CD8-positive, alpha-beta memory T cell (primary cell): ENCODE data around the gene MRPL53. TPM values are rescaled to one million over a fixed set of nuclear protein-coding genes. Genes with fewer than 3 reads are reported as not detected.

Experiments used
- CTCF ChIA-PET: fragments of 350-600 bp; sonication (Branson Sonifier 250); formaldehyde crosslinking; loops from one replicate; lab custom pipeline; 2021; ENCODE audit warnings: antibody characterized with exemption; lab: Charles Lee
- POLR2A ChIA-PET: fragments of 350-600 bp; sonication (Branson Sonifier 250); formaldehyde crosslinking; loops from one replicate; lab custom pipeline; 2021; ENCODE audit warnings: antibody characterized with exemption; lab: Charles Lee
- DNase-seq, 5 donors: peaks; one replicate each; pipeline versions ENCODE4 v3.0.0 to v3.0.0-alpha.2; 2020 to 2022; ENCODE audit warnings: mixed read lengths in 1 of 5
- H3K27ac ChIP-seq: one replicate; pipeline ENCODE4 v1.7.0; 2013; ENCODE audit warnings: low read depth, mild to moderate bottlenecking, low read length, moderate library complexity
- H3K27me3 ChIP-seq: 2 replicates; pipeline ENCODE4 v1.7.0; 2013; ENCODE audit warnings: low read length, mild to moderate bottlenecking; ENCODE audit not compliant: insufficient read depth, poor library complexity, severe bottlenecking
- H3K36me3 ChIP-seq: 2 replicates; pipeline ENCODE4 v1.7.0; 2013; ENCODE audit warnings: mild to moderate bottlenecking, low read length, moderate library complexity; ENCODE audit not compliant: insufficient read depth
- H3K4me1 ChIP-seq: 2 replicates; pipeline ENCODE4 v1.7.0; 2013; ENCODE audit warnings: mild to moderate bottlenecking, low read length, moderate library complexity; ENCODE audit not compliant: insufficient read depth
- H3K4me3 ChIP-seq: 2 replicates; pipeline ENCODE4 v1.7.0; 2013; ENCODE audit warnings: mild to moderate bottlenecking, low read length
- H3K9me3 ChIP-seq: 2 replicates; pipeline ENCODE4 v1.7.0; 2013; ENCODE audit warnings: mild to moderate bottlenecking, low read length
- H3K27ac Mint-ChIP-seq, 8 donors: one replicate each; pipeline ENCODE4 v1.8.0; 2020 to 2021; ENCODE audit warnings: mixed read lengths in 8 of 8, mild to moderate bottlenecking in 6 of 8, inconsistent platforms in 3 of 8, moderate library complexity in 3 of 8
- H3K27me3 Mint-ChIP-seq, 2 donors: one replicate each; pipeline ENCODE4 v1.8.0; 2020 to 2021; ENCODE audit warnings: mixed read lengths in 2 of 2, mild to moderate bottlenecking in 1 of 2, moderate library complexity in 1 of 2
- H3K36me3 Mint-ChIP-seq, 3 donors: one replicate each; pipeline ENCODE4 v1.8.0; 2020 to 2021; ENCODE audit warnings: mixed read lengths in 3 of 3, inconsistent platforms in 1 of 3, mild to moderate bottlenecking in 1 of 3
- H3K4me1 Mint-ChIP-seq, 3 donors: one replicate each; pipeline ENCODE4 v1.8.0; 2020 to 2021; ENCODE audit warnings: mixed read lengths in 3 of 3, inconsistent platforms in 1 of 3, mild to moderate bottlenecking in 1 of 3
- H3K4me3 Mint-ChIP-seq, 7 donors: one replicate each; pipeline ENCODE4 v1.8.0; 2020 to 2021; ENCODE audit warnings: mixed read lengths in 7 of 7, mild to moderate bottlenecking in 6 of 7, moderate library complexity in 4 of 7, inconsistent platforms in 2 of 7
- H3K9me3 Mint-ChIP-seq, 5 donors: one replicate each; pipeline ENCODE4 v1.8.0; 2020 to 2022; ENCODE audit warnings: mixed read lengths in 5 of 5, mild to moderate bottlenecking in 3 of 5, moderate library complexity in 2 of 5, inconsistent platforms in 1 of 5
- polyA plus RNA-seq: library from polyadenylated mRNA; unstranded; fragments of 300-500 nt; fragmentation: Illumina TruSeq; gene quantifications from one replicate; pipeline ENCODE4 v1.2.3, GENCODE V29; 2021
- total RNA-seq, 2 experiments: library from RNA; stranded (reverse); gene quantifications; one replicate each; pipeline ENCODE4 v1.2.3, GENCODE V29; 2021

MRPL53 gene
- total and polyA plus RNA-seq, 3 experiments from 2014 or later = 108 to 118 (median 115) TPM

DNA sequence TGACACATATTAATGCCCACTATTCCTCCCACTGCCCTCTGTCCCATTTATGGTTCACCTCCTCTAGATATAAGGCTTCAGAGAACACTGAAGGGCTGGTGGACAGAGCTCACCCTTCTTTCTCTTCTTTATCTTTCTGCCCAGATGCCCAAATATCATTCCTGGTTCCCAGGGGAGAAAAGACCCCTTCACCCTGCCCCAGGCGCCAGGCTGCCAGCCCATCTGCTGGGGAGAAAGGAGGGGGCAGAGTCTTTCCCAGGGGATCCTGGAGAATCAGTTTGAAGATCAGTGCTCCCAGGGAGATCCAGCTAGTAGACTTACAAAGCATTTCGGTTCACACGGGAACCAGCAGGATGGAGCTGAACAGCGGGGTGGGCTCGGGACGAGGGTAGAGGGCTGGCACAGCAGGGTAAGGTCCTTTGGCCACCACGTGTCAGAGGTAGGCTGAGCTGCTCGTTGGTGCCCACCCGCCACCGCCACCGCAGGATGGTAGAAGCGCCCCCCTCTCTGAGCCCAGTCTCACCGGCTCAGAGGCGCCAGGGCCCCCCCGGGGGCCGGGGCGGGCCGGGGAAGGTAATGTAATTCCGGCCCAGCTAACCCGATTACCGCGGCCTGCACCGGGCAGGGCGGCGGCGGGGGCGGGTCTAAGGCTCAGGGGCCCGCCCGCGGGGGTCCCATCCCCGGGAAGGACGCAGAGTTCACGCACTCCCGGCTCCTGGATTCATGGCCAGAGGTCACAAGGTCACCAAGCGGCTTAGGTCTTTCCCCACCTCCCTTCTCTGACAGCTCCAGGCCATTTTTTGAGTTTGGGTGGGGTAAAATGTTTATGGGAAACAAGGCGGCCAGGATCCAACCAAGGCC lies 40.5 kb upstream of the MRPL53 start:
- no peak overlapping the region for H3K27ac ChIP-seq
- H3K4me3 Mint-ChIP-seq = peak overlapping the region in 5 of 7 donors; percentile 41 to 80 (median 47)
- no peak for DNase-seq
- peaks cover 49% of the 10 kb centered on the region for H3K27me3 ChIP-seq
- peaks cover 38% of the 10 kb centered on the region for H3K4me1 ChIP-seq
- no peaks in the 10 kb centered on the region for H3K36me3 ChIP-seq
- H3K36me3 Mint-ChIP-seq = peaks cover 0 to 2% (median 0%) of the 10 kb centered on the region in 3 donors
- CTCF ChIA-PET = no interaction called here
- no peak overlapping the region for H3K4me3 ChIP-seq
- peaks cover 46 to 59% of the 10 kb centered on the region in 2 donors for H3K27me3 Mint-ChIP-seq
- H3K4me1 Mint-ChIP-seq = peaks cover 24 to 42% (median 25%) of the 10 kb centered on the region in 3 donors
- H3K9me3 ChIP-seq = no peaks in the 10 kb centered on the region
- POLR2A ChIA-PET = interaction anchor here (0.6 to 1.5 kb wide), 2 partner anchors 9 to 16 kb away, joined by 3 to 7 read pairs; partner anchors contain the start of gene AUP1
- no peaks in the 10 kb centered on the region for H3K9me3 Mint-ChIP-seq
- H3K27ac Mint-ChIP-seq = peak overlapping the region in 1 of 8 donors; percentile 29

DNA sequence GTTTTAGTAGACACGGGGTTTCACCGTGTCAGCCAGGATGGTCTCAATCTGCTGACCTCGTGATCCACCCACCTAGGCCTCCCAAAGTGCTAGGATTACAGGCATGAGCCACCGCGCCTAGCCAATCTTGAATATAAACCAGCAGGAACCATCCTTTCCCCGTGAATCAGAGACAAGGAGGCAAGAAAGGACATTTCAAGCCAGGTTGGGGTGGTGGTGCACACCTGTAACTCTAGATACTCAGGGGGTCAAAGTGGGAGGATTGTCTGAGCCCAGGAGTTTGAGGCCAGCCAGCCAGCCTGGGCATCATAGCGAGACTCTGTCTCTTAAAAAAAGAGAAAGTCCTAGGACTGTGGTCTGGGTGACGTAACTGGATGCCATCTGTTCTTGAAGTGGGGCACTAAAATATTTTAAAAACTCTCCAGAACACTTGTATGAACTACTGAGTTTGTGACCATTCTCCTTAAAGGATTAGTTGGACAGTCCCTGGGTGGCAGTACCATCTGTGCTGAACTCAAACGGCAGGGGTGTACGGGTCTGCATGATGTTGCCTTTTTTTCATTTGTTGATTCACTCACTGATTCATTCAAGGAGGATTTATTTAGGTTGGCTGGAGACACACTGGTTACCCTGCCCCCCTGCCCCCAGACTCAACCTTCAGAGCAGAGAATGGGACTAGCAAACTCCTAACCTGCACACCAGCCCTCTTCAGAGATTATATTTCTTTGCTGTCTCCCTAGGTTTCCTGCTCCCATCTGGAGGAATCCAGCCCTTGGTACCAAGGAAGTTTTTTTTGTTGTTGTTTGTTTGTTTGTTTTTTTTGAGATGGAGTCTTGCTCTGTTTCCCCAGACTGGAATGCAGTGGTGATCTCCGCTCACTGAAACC lies 38.9 kb upstream of the MRPL53 start:
- peaks cover 7 to 14% (median 7%) of the 10 kb centered on the region in 3 donors for H3K36me3 Mint-ChIP-seq
- peak overlapping the region in 2 of 7 donors; percentile 56 to 72 for H3K4me3 Mint-ChIP-seq
- H3K4me1 Mint-ChIP-seq = peaks cover 30 to 50% (median 33%) of the 10 kb centered on the region in 3 donors
- H3K9me3 ChIP-seq = no peaks in the 10 kb centered on the region
- peaks cover 42% of the 10 kb centered on the region for H3K4me1 ChIP-seq
- no peak overlapping the region for H3K27ac ChIP-seq
- H3K27me3 Mint-ChIP-seq = peaks cover 37 to 47% of the 10 kb centered on the region in 2 donors
- H3K36me3 ChIP-seq = no peaks in the 10 kb centered on the region
- no peak overlapping the region for H3K4me3 ChIP-seq
- peaks cover 0 to 4% (median 0%) of the 10 kb centered on the region in 5 donors for H3K9me3 Mint-ChIP-seq
- POLR2A ChIA-PET = interaction anchor here (0.7 kb wide), 1 partner anchor 35 kb away, joined by 7 read pairs; no protein-coding TSS in a partner anchor
- CTCF ChIA-PET = interaction anchor here (1.0 to 1.6 kb wide), 2 partner anchors 11 to 20 kb away, joined by 3 to 5 read pairs; no protein-coding TSS in a partner anchor
- H3K27me3 ChIP-seq = peaks cover 34% of the 10 kb centered on the region
- DNase-seq = no peak
- peak overlapping the region in 1 of 8 donors; percentile 31 for H3K27ac Mint-ChIP-seq

DNA sequence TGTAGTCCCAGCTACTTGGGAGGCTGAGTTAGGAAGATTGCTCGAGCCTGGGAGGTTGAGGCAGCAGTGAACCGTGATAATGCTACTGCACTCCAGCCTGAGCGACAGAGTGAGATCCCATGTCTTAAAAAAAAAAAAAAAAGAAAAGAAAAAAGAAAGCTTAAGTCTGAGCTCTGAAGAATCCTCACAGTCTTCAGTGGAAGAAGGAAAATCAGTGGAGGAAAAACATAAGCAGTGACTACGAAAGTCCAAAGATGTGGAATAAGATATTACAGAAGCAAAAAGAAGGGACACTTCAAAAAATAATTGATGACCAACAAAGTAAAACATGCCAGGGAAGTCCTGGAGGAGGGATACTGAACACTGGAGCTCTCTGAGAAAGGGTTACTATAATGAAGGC lies 37.8 kb upstream of the MRPL53 start:
- Histone ChIP-seq H3K9me3 (no peaks in the 10 kb centered on the region), H3K27me3 (peaks cover 25% of the 10 kb centered on the region), H3K4me3 (no peak overlapping the region), H3K27ac (no peak overlapping the region), H3K36me3 (peaks cover 2% of the 10 kb centered on the region), H3K4me1 (peaks cover 41% of the 10 kb centered on the region)
- Mint-ChIP-seq H3K9me3 (peaks cover 0 to 4% (median 0%) of the 10 kb centered on the region in 5 donors), H3K4me3 (peak overlapping the region in 1 of 7 donors; percentile 1), H3K27me3 (peaks cover 31 to 48% of the 10 kb centered on the region in 2 donors), H3K36me3 (peaks cover 7 to 20% (median 14%) of the 10 kb centered on the region in 3 donors), H3K27ac (no peak overlapping the region), H3K4me1 (peaks cover 31 to 49% (median 36%) of the 10 kb centered on the region in 3 donors)
- CTCF ChIA-PET = interaction anchor here (1.0 to 1.7 kb wide), 4 partner anchors 9 to 52 kb away, joined by 3 to 7 read pairs (median 4); partner anchors contain the start of genes CCDC142, TTC31 and WBP1
- POLR2A ChIA-PET = interaction anchor here (0.6 to 1.0 kb wide), 2 partner anchors 20 to 37 kb away, joined by 3 read pairs; partner anchors contain the start of gene HTRA2
- DNase-seq = no peak

GRCh38 chr2:74507926-74508520 lies 35.5 kb upstream of the MRPL53 start:
- POLR2A ChIA-PET = interaction anchor here (0.5 to 1.9 kb wide), 3 partner anchors 8 to 298 kb away, joined by 3 to 10 read pairs (median 4); partner anchors contain the start of genes AUP1 and HTRA2

DNA sequence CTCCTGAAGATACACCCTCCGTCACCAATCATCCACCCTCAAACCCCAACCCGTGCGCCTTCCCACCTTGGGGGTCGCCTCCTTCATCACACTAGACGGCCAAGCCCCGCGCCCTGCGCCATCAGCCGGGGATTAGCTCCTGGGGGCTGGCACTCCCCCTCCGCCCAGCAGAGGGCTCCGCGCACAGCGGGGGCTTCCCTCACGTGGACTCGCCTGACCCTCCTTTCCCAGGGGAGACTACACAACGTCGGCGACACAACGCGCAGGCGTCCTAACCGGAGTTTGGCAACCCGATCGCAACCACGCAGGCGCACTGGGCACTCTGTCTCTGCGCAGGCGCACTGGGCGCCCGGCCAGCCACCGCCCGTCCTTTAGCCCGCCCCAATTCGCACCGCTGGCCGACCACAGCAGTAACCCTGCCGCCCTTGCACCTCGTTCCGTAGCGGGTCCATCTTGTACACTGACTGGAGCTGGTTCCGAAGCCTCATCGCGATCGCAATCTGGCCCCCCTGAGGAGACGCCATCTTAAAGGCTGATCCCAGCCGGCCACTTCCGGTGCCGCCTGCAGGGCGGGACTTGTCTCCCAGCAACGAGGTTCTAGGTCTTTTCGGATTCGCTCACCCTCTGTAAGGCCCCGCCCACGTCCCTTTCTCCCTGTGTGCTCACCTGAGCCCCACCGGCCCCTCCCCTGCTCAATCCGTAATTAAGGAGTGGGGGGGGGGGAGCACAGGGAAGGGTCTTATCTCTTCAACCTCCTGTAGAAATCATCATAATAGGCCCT lies 34.9 kb upstream of the MRPL53 start, which contains the start of gene PCGF1:
Gene PCGF1 (minus strand): TSS at position 551 of the 781 bp plus-strand sequence. CDS start 27 bp downstream, at position 524.
- Histone ChIP-seq H3K4me1 (peaks cover 38% of the 10 kb centered on the region), H3K4me3 (peak within 1 kb of the TSS; percentile 100), H3K36me3 (peaks cover 9% of the 10 kb centered on the region), H3K27ac (peak within 1 kb of the TSS; percentile 96), H3K9me3 (no peaks in the 10 kb centered on the region), H3K27me3 (peaks cover 9% of the 10 kb centered on the region)
- peaks cover 40 to 63% (median 59%) of the 10 kb centered on the region in 3 donors for H3K4me1 Mint-ChIP-seq
- H3K9me3 Mint-ChIP-seq = peaks cover 0 to 4% (median 0%) of the 10 kb centered on the region in 5 donors
- peaks cover 31 to 57% of the 10 kb centered on the region in 2 donors for H3K27me3 Mint-ChIP-seq
- ChIA-PET CTCF (interaction anchor here (1.2 to 2.4 kb wide), 4 partner anchors 24 to 35 kb away, joined by 3 to 7 read pairs (median 4); partner anchors contain the start of genes CCDC142, MRPL53 and TTC31), POLR2A (interaction anchor here (0.5 to 1.9 kb wide), 4 partner anchors 9 to 297 kb away, joined by 3 to 10 read pairs (median 4); partner anchors contain the start of genes AUP1, HTRA2 and WBP1)
- peaks cover 10 to 33% (median 24%) of the 10 kb centered on the region in 3 donors for H3K36me3 Mint-ChIP-seq
- peak within 1 kb of the TSS; percentile 95 to 100 (median 100) for H3K4me3 Mint-ChIP-seq
- peak; percentile 97 to 99 (median 98) for DNase-seq
- peak within 1 kb of the TSS; percentile 95 to 100 (median 100) for H3K27ac Mint-ChIP-seq

More at GRCh38 chr2:74507926-74508520, 35.5 kb upstream of the MRPL53 start:
- H3K9me3 Mint-ChIP-seq = peaks cover 0 to 4% (median 0%) of the 10 kb centered on the region in 5 donors
- H3K4me3 ChIP-seq = peak overlapping the region; percentile 100
- H3K36me3 ChIP-seq = peaks cover 9% of the 10 kb centered on the region
- peak overlapping the region; percentile 96 for H3K27ac ChIP-seq
- DNase-seq = no peak
- peaks cover 35 to 57% of the 10 kb centered on the region in 2 donors for H3K27me3 Mint-ChIP-seq
- peak overlapping the region; percentile 95 to 100 (median 100) for H3K4me3 Mint-ChIP-seq
- H3K27me3 ChIP-seq = peaks cover 6% of the 10 kb centered on the region
- peak overlapping the region; percentile 95 to 100 (median 100) for H3K27ac Mint-ChIP-seq
- peaks cover 33% of the 10 kb centered on the region for H3K4me1 ChIP-seq
- H3K36me3 Mint-ChIP-seq = peaks cover 10 to 33% (median 24%) of the 10 kb centered on the region in 3 donors
- H3K9me3 ChIP-seq = no peaks in the 10 kb centered on the region
- CTCF ChIA-PET = interaction anchor here (1.4 to 2.4 kb wide), 2 partner anchors 23 to 27 kb away, joined by 3 to 7 read pairs; no protein-coding TSS in a partner anchor
- peaks cover 36 to 59% (median 52%) of the 10 kb centered on the region in 3 donors for H3K4me1 Mint-ChIP-seq
